Psoas muscle (tissue), 8 donors: Measurements from ENCODE around the gene KCNMB2. TPM values are rescaled to one million over a fixed set of nuclear protein-coding genes. Genes with fewer than 3 reads are reported as not detected.

Source experiments
- ATAC-seq, 4 donors: fragments of 200-7000 bp; cut with Tn5 transposase; one replicate each; pipeline ENCODE4 v1.9.1; 2020; ENCODE audit warnings: moderate library complexity in 3 of 4, mild to moderate bottlenecking in 2 of 4
- DNase-seq, 2 donors: peaks; one replicate each; pipeline ENCODE4 v3.0.0-alpha.2; 2020
- H3K27ac ChIP-seq: fragments of 200-600 bp; one replicate; pipeline ENCODE4 v1.8.0; 2022
- H3K27me3 ChIP-seq, 3 donors: fragments of 200-600 bp in 1 of 3; one replicate each; pipeline versions ENCODE4 v1.6.1 to v1.8.0; 2013 to 2022; ENCODE audit warnings: low read length in 2 of 3, mild to moderate bottlenecking in 2 of 3, moderate library complexity in 1 of 3; ENCODE audit not compliant: insufficient read depth in 3 of 3
- H3K36me3 ChIP-seq, 2 donors: fragments of 200-600 bp in 1 of 2; one replicate each; pipeline versions ENCODE4 v1.6.1 to v1.8.0; 2013 to 2022; ENCODE audit warnings: low read depth in 1 of 2, mild to moderate bottlenecking in 1 of 2, moderate library complexity in 1 of 2; ENCODE audit not compliant: insufficient read depth in 1 of 2
- H3K4me1 ChIP-seq: fragments of 200-600 bp; one replicate; pipeline ENCODE4 v1.8.0; 2022
- H3K4me3 ChIP-seq: fragments of 200-600 bp; one replicate; pipeline ENCODE4 v1.8.0; 2022; ENCODE audit warnings: mild to moderate bottlenecking
- H3K9me3 ChIP-seq: fragments of 200-600 bp; one replicate; pipeline ENCODE4 v1.8.0; 2022
- WGBS, 3 donors: extraction: QIAGEN DNeasy Blood & Tissue Kit; methylation state at CpG; one replicate each; pipeline versions ENCODE4 v1.1.6 to v1.1.7; 2013; 5-methylcytosine and 5-hydroxymethylcytosine counted together
- intact Hi-C, 2 donors: fragments of 100-400 bp; cut with DNase I; formaldehyde crosslinking; loops; one replicate each; pipeline versions ENCODE4 v1.11.0 to v1.14.2; 2022
- polyA plus RNA-seq, 3 donors: library from polyadenylated mRNA; stranded (reverse); fragments of 200-250 nt; gene quantifications; one replicate each; pipeline ENCODE4 v1.2.3, GENCODE V29; 2013
- total RNA-seq, 4 donors: library from RNA; stranded (reverse); fragmentation: NEBNext Ultra II Directional in 2 of 4; extraction: Animal tissue kit (Norgen Biotek cat#: 25700) in 2 of 4; gene quantifications; one replicate each; pipeline versions ENCODE4 v1.2.1 to v1.2.4, GENCODE V29; 2021 to 2023
- TF ChIP-seq, protein P1 (sequence below): fragments of 200-600 bp; IDR thresholded peaks from one replicate; pipeline ENCODE4 v1.8.0; 2022; ENCODE audit warnings: antibody characterized with exemption
- donor health status: healthy with polysubstance abuse.
- donor health status: DM: no; HTN: no; CAD: no; lungs with moderate emphysema.
- donor health status: Bipolar disorder and iron deficiency.
- donor health status: healthy.
- donor health status: DM: yes; HTN: yes; CAD: no.
- donor health status: DM: no; HTN: no; CAD: no.
- donor health status: DM: no; HTN: no; CAD: no.
- donor health status: DM: yes; HTN: yes; CAD: no.

Gene KCNMB2
- total and polyA plus RNA-seq, 7 donors: not detected

GRCh38 chr3:178826435-178827123 lies 290.3 kb downstream of the KCNMB2 start:
- WGBS, 3 donors: 32 to 39% (median 37%) methylated on average over 4 of the region's 4 CpGs
- H3K27ac ChIP-seq: no peak overlapping the region
- H3K4me3 ChIP-seq: no peak overlapping the region
- no peaks in the 10 kb centered on the region for H3K4me1 ChIP-seq
- H3K27me3 ChIP-seq: no peaks in the 10 kb centered on the region
- H3K9me3 ChIP-seq: no peaks in the 10 kb centered on the region
- DNase-seq (no peak), ATAC-seq (no peak)
- TF ChIP-seq, protein P1, sequence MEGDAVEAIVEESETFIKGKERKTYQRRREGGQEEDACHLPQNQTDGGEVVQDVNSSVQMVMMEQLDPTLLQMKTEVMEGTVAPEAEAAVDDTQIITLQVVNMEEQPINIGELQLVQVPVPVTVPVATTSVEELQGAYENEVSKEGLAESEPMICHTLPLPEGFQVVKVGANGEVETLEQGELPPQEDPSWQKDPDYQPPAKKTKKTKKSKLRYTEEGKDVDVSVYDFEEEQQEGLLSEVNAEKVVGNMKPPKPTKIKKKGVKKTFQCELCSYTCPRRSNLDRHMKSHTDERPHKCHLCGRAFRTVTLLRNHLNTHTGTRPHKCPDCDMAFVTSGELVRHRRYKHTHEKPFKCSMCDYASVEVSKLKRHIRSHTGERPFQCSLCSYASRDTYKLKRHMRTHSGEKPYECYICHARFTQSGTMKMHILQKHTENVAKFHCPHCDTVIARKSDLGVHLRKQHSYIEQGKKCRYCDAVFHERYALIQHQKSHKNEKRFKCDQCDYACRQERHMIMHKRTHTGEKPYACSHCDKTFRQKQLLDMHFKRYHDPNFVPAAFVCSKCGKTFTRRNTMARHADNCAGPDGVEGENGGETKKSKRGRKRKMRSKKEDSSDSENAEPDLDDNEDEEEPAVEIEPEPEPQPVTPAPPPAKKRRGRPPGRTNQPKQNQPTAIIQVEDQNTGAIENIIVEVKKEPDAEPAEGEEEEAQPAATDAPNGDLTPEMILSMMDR: no peak
- no peaks in the 10 kb centered on the region for H3K36me3 ChIP-seq
- intact Hi-C loops: no loop called here

DNA sequence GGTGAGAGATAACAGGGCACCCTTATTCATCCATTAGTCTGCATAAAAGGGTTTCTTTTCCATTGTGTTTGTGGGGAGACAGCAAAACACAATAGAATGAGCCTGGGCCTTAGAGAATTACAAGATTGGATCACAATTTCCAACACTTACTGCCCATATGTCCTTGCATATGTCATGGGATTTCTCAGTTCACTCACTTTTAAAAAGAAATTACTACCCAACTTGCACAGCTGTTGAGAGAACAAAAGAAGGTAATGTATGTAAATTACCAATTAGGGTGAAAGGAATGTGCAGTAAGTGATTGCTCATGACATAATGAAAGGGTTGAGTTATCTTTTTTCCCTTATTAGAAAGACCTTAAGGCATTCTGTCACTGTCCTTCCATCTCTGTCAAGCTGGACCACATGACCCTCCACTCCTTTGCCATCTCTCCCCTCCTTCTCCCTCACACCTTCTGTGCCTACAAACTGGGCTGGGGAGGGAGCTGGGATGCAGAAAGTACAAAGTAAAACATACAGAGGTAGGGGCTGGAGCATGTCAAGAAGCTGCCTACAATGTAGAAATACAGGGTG lies 291.1 kb downstream of the KCNMB2 start:
- Histone ChIP-seq H3K4me3 (no peak overlapping the region), H3K4me1 (no peaks in the 10 kb centered on the region), H3K27me3 (no peaks in the 10 kb centered on the region), H3K27ac (no peak overlapping the region), H3K36me3 (no peaks in the 10 kb centered on the region), H3K9me3 (no peaks in the 10 kb centered on the region)
- intact Hi-C loops: no loop called here
- ATAC-seq: no peak
- TF ChIP-seq, protein P1: no peak
- no peak for DNase-seq

GRCh38 chr3:178833695-178834094 lies 297.5 kb downstream of the KCNMB2 start:
- no peak for ATAC-seq
- WGBS, 3 donors: 75 to 92% (median 89%) methylated on average over 1 of the region's 1 CpG
- Histone ChIP-seq H3K27ac (no peak overlapping the region), H3K4me1 (no peaks in the 10 kb centered on the region), H3K4me3 (no peak overlapping the region), H3K9me3 (no peaks in the 10 kb centered on the region), H3K27me3 (no peaks in the 10 kb centered on the region), H3K36me3 (no peaks in the 10 kb centered on the region)
- TF ChIP-seq, protein P1: no peak
- DNase-seq: no peak
- intact Hi-C loops: no loop called here

DNA sequence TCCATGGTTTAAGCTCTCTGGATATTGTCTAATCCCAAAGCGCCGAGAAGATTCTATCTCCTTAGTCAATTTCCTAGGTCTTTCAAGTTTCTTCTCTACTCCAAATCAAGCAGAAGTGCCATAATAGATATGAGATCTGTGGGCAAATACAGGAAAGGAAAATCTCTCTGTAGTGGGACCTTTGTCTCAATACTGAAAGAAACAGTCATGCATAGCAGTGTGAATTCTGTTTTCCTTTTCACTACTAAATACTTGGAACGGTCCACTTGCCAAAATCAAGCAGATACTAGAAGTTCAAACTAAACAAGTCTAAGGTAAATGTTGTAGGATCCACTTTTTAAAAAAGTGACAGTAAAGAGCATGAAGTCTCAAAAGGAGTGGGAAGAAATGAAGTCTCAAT lies 298.8 kb downstream of the KCNMB2 start:
- intact Hi-C loops: no loop called here

More for the DNA sequence above, 298.8 kb downstream of the KCNMB2 start:
- Histone ChIP-seq H3K4me3 (no peak overlapping the region), H3K27me3 (no peaks in the 10 kb centered on the region), H3K9me3 (peaks cover 2% of the 10 kb centered on the region), H3K36me3 (no peaks in the 10 kb centered on the region), H3K4me1 (no peaks in the 10 kb centered on the region), H3K27ac (no peak overlapping the region)
- WGBS, 3 donors: 84 to 87% (median 85%) methylated on average over 3 of the region's 3 CpGs
- ATAC-seq (no peak), DNase-seq (no peak)
- TF ChIP-seq, protein P1: no peak
